GM21423 (cell line): Measurements from ENCODE around the gene GRK5.
"Not testable (repeated sequence)": the region's sequence is repeated elsewhere in the genome, so short reads cannot be mapped to it uniquely, and the experiment has no call there.

Source experiments
- ATAC-seq: cut with Tn5 transposase; IDR thresholded peaks from one replicate; pipeline ENCODE4 v1.9.1; 2021; ENCODE audit warnings: mild to moderate bottlenecking, moderate library complexity; ENCODE audit not compliant: unreplicated experiment

GRK5 gene

GRCh38 chr10:119272338-119272734 is 65.0 kb downstream of the GRK5 start:
- not testable (repeated sequence) for ATAC-seq

DNA sequence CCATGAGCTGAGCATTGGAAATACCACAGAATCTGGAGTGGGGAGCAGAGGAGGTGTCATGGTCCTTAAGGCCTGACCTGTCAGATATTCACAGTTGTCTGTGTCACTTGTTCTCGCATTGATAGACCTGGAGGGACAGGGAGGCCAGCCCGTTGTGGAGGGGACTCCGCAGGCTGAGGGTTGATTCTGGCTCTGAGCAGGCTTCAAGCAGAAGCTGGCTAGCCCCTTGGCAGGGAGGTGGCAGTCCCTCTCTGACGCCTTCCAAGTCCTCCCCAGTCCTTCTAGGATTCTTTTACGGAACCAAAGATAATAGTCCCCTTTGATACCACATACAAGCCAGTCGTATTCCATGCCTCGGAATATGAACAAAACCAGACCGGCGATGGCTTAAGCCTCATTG is 65.4 kb downstream of the GRK5 start:
- no peak for ATAC-seq

DNA sequence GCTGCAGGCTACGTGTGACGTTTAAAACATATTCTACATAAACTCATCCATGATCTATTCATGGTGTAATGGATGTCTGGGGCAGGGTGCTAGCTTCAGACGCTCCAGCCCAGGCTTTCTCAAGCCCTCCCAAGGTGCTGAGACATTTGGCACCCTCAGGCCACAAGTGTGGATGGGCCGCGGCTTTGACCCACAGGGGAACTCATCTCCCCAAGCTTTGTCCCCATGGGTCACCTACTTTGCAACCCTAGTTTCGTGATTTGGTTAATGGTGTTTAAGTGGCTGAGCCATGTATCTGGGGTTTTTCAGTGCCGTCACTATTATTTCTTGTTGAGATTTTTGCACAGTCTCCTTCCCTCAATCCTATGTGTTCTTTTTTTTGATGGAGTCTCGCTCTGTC is 66.0 kb downstream of the GRK5 start:
- no peak for ATAC-seq

GRCh38 chr10:119274519-119275045 is 67.2 kb downstream of the GRK5 start:
- no peak for ATAC-seq

GRCh38 chr10:119275085-119275484 is 67.7 kb downstream of the GRK5 start:
- no peak for ATAC-seq

- not testable (repeated sequence) for ATAC-seq
Measured at GRCh38 chr10:119276194-119276593, 68.8 kb downstream of the GRK5 start.

DNA sequence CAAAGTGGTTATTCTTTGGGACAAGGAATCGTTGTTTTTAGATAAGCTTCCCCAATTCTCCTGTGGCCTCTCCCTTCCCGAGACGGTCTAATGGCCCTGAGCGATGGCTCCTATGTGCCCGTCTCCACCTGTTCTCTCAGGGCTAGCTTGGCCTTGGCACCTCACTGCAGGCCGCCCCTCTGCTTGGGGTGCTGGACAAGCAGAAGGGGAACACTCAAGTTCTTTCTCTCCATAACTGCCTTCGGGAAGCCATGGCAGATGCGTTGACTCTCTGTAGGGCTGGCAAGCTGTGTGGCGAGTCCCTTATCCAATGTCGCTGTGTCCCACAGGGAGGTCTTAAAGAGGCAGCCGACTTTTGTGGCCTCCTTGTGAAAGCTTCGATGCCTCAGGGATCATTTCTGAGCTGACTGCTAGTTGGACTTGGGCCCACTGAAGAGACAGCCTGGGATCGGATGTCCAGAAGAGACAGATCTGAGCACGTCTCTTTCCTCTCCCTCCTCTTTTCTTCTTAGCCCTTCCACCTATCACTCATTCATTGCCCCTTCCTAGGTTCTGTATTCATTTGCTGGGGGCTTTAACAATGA is 70.8 kb downstream of the GRK5 start:
- no peak for ATAC-seq

DNA sequence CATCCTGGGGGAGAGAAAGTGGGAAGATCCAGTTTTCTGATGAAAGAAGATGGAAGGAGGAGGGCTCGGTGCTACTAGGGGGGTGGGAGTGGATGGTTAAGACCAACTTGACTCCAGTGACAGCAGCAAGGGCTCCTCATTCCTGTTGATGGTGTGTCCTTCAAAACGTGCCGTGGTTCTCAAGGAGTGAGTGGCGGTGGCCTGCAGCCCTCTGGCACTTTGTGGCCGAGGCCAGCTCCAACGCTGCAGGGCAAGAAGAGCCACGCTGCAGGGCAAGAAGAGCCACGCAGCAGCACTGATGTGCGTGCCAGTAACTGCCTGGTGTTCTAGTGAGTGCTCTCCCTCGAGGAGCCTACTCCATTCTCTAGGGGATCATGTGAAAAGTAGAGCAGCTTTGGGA is 72.1 kb downstream of the GRK5 start:
- ATAC-seq = no peak

DNA sequence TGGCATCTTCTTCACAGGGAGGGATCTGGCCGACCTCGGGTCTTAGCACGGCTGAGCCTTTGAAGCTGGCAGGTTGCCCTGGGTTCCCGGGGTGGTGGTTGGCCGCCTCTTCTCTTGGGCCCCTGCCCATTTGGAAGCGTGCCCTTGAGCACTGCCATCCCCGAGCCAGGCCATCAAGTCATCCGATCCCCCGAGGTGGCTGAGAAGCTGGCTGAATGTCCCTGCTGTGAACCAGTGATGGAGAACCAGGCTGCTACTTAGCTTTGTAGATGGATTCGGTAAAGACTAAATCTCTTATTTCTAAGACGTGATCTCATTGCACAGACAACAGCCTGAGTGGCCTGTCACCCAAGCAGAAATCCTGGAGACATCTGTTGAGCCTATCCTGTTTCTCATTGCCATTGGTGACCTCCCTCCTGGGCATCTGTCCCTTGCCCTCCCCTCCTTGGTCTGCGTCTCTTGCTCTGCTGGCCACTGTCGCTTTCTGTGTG is 74.3 kb downstream of the GRK5 start:
- no peak for ATAC-seq

- no peak for ATAC-seq
Measured at GRCh38 chr10:119282446-119282845, 75.1 kb downstream of the GRK5 start.

DNA sequence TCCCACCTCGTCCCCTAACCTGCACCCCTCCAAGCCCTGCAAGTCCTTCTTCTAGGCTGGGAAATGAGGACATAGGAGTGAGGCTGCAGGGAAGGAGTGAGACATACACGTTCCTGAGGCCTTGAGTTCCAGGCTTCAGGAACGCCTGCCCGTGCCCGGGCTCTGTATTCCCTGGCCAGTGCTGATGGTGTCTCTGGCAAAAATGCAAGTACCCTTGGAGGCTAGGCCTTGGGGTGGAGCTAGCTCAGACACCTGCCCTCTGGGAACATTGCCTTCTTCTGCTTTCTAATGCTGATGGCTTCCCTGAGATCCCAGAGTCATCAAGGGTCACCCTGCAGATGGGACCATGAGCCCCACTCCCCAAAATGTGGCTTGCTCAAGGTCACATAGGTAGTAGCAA is 76.0 kb downstream of the GRK5 start:
- ATAC-seq = no peak

- ATAC-seq = peak; percentile 81
Measured at GRCh38 chr10:119283818-119284217, 76.4 kb downstream of the GRK5 start.

DNA sequence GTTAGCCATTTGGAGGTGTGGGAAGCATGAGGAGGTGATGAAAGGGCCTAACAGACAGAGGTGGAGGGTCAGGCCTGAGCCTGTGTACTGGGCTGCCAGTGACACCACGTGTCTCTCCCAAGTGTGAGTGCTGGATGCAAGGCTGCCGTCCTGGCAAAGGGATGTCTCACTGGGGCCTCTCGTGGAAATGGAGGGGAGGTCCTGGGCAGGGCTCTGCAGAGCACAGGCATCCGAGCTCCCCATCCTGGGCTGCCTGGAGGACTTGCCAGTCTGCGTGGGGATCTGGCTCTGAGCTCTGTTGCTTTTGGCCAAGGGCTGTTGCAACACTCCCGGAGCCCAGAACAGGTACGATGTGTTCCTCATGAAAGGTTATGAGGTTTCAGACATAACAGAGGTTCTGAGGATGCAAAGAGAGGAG is 77.3 kb downstream of the GRK5 start:
- ATAC-seq = no peak

GRCh38 chr10:119285495-119286267 is 78.3 kb downstream of the GRK5 start:
- no peak for ATAC-seq

GRCh38 chr10:119286516-119286915 is 79.1 kb downstream of the GRK5 start:
- ATAC-seq = no peak

DNA sequence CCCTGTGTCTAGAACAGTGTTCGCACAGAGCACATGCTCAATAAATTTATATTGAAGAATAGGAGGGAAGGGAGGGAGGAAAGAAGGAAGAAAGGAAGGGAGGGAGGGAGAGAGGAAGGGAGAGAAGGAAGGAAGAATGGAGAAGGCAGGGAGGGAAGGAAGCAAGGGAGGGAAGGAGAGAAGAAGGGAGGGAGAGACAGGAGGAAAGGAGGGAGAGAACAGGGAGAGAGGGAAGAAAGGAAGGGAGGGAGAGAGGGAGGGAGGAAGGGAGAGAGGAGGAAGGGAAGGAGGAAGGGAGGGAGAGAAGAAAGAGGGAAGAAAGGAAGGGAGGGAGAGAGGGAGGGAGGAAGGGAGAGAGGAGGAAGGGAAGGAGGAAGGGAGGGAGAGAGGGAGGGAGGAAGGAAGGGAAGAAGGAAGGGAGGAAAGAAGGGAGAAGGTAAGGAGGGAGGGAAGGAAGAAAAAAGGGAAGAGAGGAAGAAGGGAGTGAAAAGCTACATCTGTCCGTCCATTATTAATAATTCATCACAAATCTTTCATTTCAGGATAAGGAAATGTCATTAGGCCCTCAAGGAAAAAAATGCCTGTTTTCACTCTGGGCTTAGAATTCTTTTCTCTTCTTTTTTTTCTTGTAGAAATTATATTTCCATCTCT is 79.7 kb downstream of the GRK5 start:
- ATAC-seq = no peak

- ATAC-seq = no peak
Measured at GRCh38 chr10:119288574-119289001, 81.2 kb downstream of the GRK5 start.

DNA sequence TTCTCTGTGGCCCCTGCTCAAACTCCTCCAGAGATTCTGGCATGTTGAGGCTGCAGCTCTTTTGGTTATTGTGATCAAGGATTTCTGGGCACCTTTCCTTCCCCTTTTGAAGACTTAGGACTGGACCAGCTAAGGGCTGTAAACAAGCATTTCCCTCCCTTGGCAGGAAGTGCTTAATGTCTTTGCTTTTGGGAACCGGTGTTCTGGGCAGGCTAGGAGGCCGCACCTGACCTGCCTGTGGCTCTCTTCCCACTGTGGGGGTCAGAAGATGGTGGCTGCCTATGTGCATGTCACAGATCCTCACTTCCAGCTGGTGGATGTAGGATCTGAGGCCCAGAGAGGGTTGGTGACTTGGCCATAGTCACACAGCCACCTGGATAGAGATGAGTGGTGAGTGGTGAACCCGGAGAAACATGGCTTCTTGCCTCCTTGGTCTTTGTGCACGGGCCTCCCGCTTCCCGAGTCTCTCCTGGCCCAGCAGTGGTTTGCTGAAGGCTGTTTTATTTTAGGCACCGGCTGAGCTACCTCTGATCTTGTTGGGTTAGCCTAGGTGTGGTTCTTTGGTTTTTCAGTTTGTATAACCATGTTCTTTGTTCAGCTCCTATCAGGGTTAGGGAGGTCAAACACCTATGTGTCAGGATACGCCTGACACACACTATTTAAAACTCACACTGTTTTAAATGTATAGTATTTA is 82.0 kb downstream of the GRK5 start:
- no peak for ATAC-seq

GRCh38 chr10:119290301-119291048 is 83.1 kb downstream of the GRK5 start:
- ATAC-seq = no peak

GRCh38 chr10:119291223-119291900 is 84.0 kb downstream of the GRK5 start:
- no peak for ATAC-seq
